ENCODE measurements around the gene POMGNT2. TPM values are rescaled to one million over a fixed set of nuclear protein-coding genes. Genes with fewer than 3 reads are reported as not detected.

POMGNT2 gene
- total RNA-seq, 2 donors from 2014 or later = 11.5 to 13.7 TPM

GRCh38 chr3:43063114-43063513, 42.8 kb downstream of the POMGNT2 start:
- no peaks in the 10 kb centered on the region for H3K9me3 ChIP-seq
- H3K4me3 ChIP-seq = no peak overlapping the region
- ATAC-seq (no peak), DNase-seq (no peak)
- no peak overlapping the region for H3K27ac ChIP-seq
- no peaks in the 10 kb centered on the region for H3K27me3 ChIP-seq
- 87% methylated on average over 5 of the region's 5 CpGs; no CpG with 5 or more reads in 1 of the 2 donors for WGBS, 2 donors
- H3K36me3 ChIP-seq (replicated peaks in 1 of 2; ENCODE audit: insufficient read depth in 1 of 2, low read depth in 2 of 2) = no peaks in the 10 kb centered on the region
- no peak for TF ChIP-seq POLR2A (IDR thresholded peaks at IDR 0.05)
- TF ChIP-seq, protein P1, sequence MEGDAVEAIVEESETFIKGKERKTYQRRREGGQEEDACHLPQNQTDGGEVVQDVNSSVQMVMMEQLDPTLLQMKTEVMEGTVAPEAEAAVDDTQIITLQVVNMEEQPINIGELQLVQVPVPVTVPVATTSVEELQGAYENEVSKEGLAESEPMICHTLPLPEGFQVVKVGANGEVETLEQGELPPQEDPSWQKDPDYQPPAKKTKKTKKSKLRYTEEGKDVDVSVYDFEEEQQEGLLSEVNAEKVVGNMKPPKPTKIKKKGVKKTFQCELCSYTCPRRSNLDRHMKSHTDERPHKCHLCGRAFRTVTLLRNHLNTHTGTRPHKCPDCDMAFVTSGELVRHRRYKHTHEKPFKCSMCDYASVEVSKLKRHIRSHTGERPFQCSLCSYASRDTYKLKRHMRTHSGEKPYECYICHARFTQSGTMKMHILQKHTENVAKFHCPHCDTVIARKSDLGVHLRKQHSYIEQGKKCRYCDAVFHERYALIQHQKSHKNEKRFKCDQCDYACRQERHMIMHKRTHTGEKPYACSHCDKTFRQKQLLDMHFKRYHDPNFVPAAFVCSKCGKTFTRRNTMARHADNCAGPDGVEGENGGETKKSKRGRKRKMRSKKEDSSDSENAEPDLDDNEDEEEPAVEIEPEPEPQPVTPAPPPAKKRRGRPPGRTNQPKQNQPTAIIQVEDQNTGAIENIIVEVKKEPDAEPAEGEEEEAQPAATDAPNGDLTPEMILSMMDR (IDR thresholded peaks at IDR 0.05) = no peak
- H3K4me1 ChIP-seq = no peaks in the 10 kb centered on the region
- intact Hi-C loops (cut with DNase I) = no loop called here

GRCh38 chr3:43062564-43063040, 43.3 kb downstream of the POMGNT2 start:
- WGBS, 2 donors = 83 to 100% methylated on average over 5 to 8 of the region's 8 CpGs
- H3K36me3 ChIP-seq (replicated peaks in 1 of 2; ENCODE audit: insufficient read depth in 1 of 2, low read depth in 2 of 2) = no peaks in the 10 kb centered on the region
- ATAC-seq (no peak), DNase-seq (no peak)
- H3K4me1 ChIP-seq = no peaks in the 10 kb centered on the region
- H3K9me3 ChIP-seq = no peaks in the 10 kb centered on the region
- no peak overlapping the region for H3K27ac ChIP-seq
- no peak overlapping the region for H3K4me3 ChIP-seq
- TF ChIP-seq POLR2A (IDR thresholded peaks at IDR 0.05) = no peak
- TF ChIP-seq, protein P1 (IDR thresholded peaks at IDR 0.05) = no peak
- intact Hi-C loops (cut with DNase I) = no loop called here
- H3K27me3 ChIP-seq = no peaks in the 10 kb centered on the region

DNA sequence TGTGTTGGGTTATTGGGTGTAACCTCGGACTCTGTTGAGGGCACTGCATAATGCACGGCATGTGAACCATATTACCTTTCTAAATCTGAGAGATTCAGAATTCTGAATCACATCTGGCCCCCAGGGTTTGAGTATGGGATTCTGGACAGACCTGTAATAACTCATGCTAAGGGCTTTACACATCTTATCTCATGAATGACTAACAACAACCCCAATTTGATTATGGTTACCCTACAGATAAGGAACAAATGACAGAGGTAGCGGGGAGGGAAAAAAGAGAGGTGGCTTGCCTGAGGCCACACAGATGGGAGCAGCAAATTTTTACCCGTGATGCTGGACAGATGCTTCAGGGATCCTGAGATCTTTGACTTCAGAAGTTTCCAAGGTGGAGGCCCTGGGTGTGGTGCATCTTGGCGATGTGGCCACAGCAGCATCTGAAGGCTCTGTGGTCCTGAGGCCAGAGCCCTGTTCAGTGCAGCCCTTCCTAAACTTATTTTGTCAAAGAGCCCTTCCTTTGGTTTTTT, 43.8 kb downstream of the POMGNT2 start:
- intact Hi-C loops (cut with DNase I) = no loop called here
- H3K4me1 ChIP-seq = no peaks in the 10 kb centered on the region
- H3K4me3 ChIP-seq = no peak overlapping the region
- no peak for ATAC-seq
- no peaks in the 10 kb centered on the region for H3K27me3 ChIP-seq
- H3K27ac ChIP-seq = no peak overlapping the region
- WGBS, 2 donors = 88 to 91% methylated on average over 4 to 5 of the region's 5 CpGs
- DNase-seq = no peak
- H3K36me3 ChIP-seq (replicated peaks in 1 of 2; ENCODE audit: insufficient read depth in 1 of 2, low read depth in 2 of 2) = no peaks in the 10 kb centered on the region
- TF ChIP-seq POLR2A (IDR thresholded peaks at IDR 0.05) = no peak
- TF ChIP-seq, protein P1 (IDR thresholded peaks at IDR 0.05) = no peak
- no peaks in the 10 kb centered on the region for H3K9me3 ChIP-seq

DNA sequence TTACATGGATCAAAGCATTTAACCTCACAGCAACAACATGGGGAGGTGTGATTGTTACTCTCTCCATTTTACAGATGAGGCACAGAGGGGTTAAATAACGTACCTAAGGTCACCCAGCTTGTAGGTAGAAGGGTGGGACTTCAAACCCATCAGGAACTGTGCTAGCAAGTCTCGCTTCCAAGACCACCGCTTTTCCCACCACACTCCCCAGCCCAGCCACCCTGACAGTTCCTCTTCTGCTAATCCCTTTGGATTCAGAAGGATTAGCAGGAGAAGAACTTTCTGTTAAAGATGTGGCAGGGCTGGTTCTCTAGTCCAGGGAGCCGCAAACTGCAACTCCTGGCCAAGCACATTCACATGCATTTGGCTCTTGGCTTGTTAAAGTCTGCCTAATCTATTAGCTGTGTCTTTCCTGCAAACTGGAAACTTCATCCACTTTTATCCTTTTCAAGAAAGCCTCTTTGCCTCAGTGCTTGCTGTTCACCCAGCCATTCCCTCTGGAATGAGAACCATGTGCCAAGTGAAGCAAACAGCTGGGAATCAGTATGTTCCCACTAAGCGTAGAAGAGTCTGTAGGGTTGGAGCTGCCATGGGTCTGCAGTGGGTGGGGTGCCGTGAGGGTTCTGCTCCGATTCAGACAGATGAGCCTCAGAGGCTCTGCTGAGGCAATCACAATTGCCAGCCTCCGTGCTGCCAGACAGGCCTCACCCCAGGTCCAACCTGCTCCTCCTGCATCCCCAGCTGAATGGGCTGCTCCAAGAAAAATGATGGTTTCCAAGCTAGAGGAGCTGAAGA, 44.6 kb downstream of the POMGNT2 start:
- no peak for ATAC-seq
- Histone ChIP-seq H3K9me3 (no peaks in the 10 kb centered on the region), H3K36me3 (replicated peaks in 1 of 2; ENCODE audit: insufficient read depth in 1 of 2, low read depth in 2 of 2) (no peaks in the 10 kb centered on the region), H3K27ac (no peak overlapping the region), H3K4me1 (no peaks in the 10 kb centered on the region), H3K27me3 (no peaks in the 10 kb centered on the region), H3K4me3 (no peak overlapping the region)
- intact Hi-C loops (cut with DNase I) = no loop called here
- DNase-seq = no peak
- TF ChIP-seq POLR2A (IDR thresholded peaks at IDR 0.05) = no peak
- TF ChIP-seq, protein P1 (IDR thresholded peaks at IDR 0.05) = no peak
- 91 to 97% methylated on average over 5 to 8 of the region's 8 CpGs for WGBS, 2 donors

Measured in body of pancreas (tissue), 4 donors.